Breast epithelium (tissue), 4 donors: Measurements from ENCODE around the gene WDR31. TPM values are rescaled to one million over a fixed set of nuclear protein-coding genes. Genes with fewer than 3 reads are reported as not detected.
A peak's percentile ranks its signal among the peaks of the same experiment; 100 is the strongest.
"Not testable (repeated sequence)": the region's sequence is repeated elsewhere in the genome, so short reads cannot be mapped to it uniquely, and the experiment has no call there.

ENCODE experiments used
- DNase-seq, 2 donors: peaks; one replicate each; pipeline ENCODE4 v3.0.0-alpha.2; 2019; ENCODE audit warnings: low spot score in 2 of 2
- H3K27ac ChIP-seq, 2 donors: fragments of 200-600 bp; sonication (generic) in 1 of 2; one replicate each; pipeline ENCODE4 v1.5.1; 2016 to 2019; ENCODE audit warnings: mild to moderate bottlenecking in 1 of 2
- H3K27me3 ChIP-seq, 2 donors: fragments of 200-600 bp; sonication (generic) in 1 of 2; one replicate each; pipeline versions ENCODE4 v1.5.1 to v1.6.0; 2017 to 2019; ENCODE audit warnings: control low read depth in 1 of 2, mild to moderate bottlenecking in 1 of 2
- H3K36me3 ChIP-seq: fragments of 200-600 bp; one replicate; pipeline ENCODE4 v1.5.1; 2019
- H3K4me1 ChIP-seq, 2 donors: fragments of 200-600 bp; sonication (generic); one replicate each; pipeline ENCODE4 v1.5.1; 2016 to 2019; ENCODE audit warnings: control low read depth in 1 of 2
- H3K4me3 ChIP-seq, 3 donors: fragments of 200-600 bp; sonication (generic); 1 replicate in 2 of 3; 2 replicates in 1 of 3; pipeline ENCODE4 v1.5.1; 2016 to 2019; ENCODE audit warnings: mild to moderate bottlenecking in 3 of 3, moderate library complexity in 2 of 3
- H3K9me3 ChIP-seq, 2 donors: fragments of 200-600 bp; sonication (generic) in 1 of 2; one replicate each; pipeline ENCODE4 v1.5.1; 2016 to 2019; ENCODE audit warnings: control low read depth in 1 of 2
- POLR2A ChIP-seq: fragments of 450-650 bp; IDR thresholded peaks from one replicate; pipeline ENCODE4 v1.6.1; 2016; ENCODE audit warnings: antibody characterized with exemption, mild to moderate bottlenecking, moderate library complexity
- POLR2AphosphoS5 ChIP-seq, 3 donors: sonication (generic); formaldehyde crosslinking; IDR thresholded peaks; one replicate each; pipeline ENCODE4 v1.6.1; 2017; ENCODE audit warnings: antibody characterized with exemption in 3 of 3
- intact Hi-C: fragments of 100-400 bp; cut with DNase I; formaldehyde crosslinking; loops from one replicate; pipeline ENCODE4 v1.15.1; 2023; ENCODE audit warnings: low total_unique reads
- total RNA-seq, 3 donors: library from RNA; depleted of rRNA; stranded (reverse); fragments of >200 nt; gene quantifications; one replicate each; pipeline ENCODE4 v1.1.0, GENCODE V29; 2016
- TF ChIP-seq, protein P1 (sequence below), 3 donors: fragments of 450-650 bp; IDR thresholded peaks; one replicate each; pipeline ENCODE4 v1.5.1; 2016 to 2017; ENCODE audit warnings: antibody characterized with exemption in 3 of 3, mild to moderate bottlenecking in 3 of 3, moderate library complexity in 3 of 3

WDR31 gene
- total RNA-seq, 3 donors from 2014 or later = 1.9 to 4.0 (median 3.6) TPM

- intact Hi-C loops = no loop called here
- H3K36me3 ChIP-seq = peaks cover 7% of the 10 kb centered on the region
- no peak overlapping the region for H3K27ac ChIP-seq
- no peak for TF ChIP-seq POLR2A
- TF ChIP-seq, protein P1, sequence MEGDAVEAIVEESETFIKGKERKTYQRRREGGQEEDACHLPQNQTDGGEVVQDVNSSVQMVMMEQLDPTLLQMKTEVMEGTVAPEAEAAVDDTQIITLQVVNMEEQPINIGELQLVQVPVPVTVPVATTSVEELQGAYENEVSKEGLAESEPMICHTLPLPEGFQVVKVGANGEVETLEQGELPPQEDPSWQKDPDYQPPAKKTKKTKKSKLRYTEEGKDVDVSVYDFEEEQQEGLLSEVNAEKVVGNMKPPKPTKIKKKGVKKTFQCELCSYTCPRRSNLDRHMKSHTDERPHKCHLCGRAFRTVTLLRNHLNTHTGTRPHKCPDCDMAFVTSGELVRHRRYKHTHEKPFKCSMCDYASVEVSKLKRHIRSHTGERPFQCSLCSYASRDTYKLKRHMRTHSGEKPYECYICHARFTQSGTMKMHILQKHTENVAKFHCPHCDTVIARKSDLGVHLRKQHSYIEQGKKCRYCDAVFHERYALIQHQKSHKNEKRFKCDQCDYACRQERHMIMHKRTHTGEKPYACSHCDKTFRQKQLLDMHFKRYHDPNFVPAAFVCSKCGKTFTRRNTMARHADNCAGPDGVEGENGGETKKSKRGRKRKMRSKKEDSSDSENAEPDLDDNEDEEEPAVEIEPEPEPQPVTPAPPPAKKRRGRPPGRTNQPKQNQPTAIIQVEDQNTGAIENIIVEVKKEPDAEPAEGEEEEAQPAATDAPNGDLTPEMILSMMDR (IDR thresholded peaks at IDR 0.05) = no peak
- no peak for TF ChIP-seq POLR2AphosphoS5 (IDR thresholded peaks at IDR 0.05)
- no peak for DNase-seq
- H3K9me3 ChIP-seq = no peaks in the 10 kb centered on the region
- peaks cover 0 to 4% of the 10 kb centered on the region in 2 donors for H3K4me1 ChIP-seq
- H3K4me3 ChIP-seq = no peak overlapping the region
- no peaks in the 10 kb centered on the region for H3K27me3 ChIP-seq
Observed at GRCh38 chr9:113386571-113387393, 46.7 kb upstream of the WDR31 start.

GRCh38 chr9:113381909-113382411 lies 41.9 kb upstream of the WDR31 start:
- H3K4me3 ChIP-seq = no peak overlapping the region
- H3K9me3 ChIP-seq = no peaks in the 10 kb centered on the region
- no peaks in the 10 kb centered on the region for H3K36me3 ChIP-seq
- peak overlapping the region; percentile 85 for H3K27ac ChIP-seq
- no peaks in the 10 kb centered on the region for H3K27me3 ChIP-seq
- peaks cover 0 to 4% of the 10 kb centered on the region in 2 donors for H3K4me1 ChIP-seq
- TF ChIP-seq, protein P1 (IDR thresholded peaks at IDR 0.05) = no peak
- peak in 1 of 3 donors; percentile 34 for TF ChIP-seq POLR2AphosphoS5 (IDR thresholded peaks at IDR 0.05)
- DNase-seq = peak in 1 of 2 donors; percentile 71
- intact Hi-C loops = no loop called here

DNA sequence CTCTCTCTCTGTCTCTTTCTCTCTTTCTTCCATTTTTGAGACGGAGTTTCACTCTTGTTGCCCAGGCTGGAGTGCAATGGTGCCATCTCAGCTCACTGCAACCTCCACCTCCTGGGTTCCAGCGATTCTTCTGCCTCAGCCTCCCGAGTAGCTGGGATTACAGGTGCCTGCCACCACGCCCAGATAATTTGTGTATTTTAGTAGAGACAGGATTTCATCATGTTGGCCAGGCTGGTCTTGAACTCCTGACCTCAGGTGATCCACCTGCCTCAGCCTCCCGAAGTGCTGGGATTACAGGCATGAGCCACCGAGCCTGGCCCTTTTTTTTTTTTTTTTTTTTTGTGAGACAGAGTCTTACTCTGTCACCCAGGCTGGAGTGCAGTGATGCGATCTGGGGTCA lies 41.4 kb upstream of the WDR31 start:
- H3K36me3 ChIP-seq, DNase-seq, H3K27me3 ChIP-seq, H3K4me3 ChIP-seq, intact Hi-C loops, H3K4me1 ChIP-seq, H3K9me3 ChIP-seq: not testable (repeated sequence)
- H3K27ac ChIP-seq = peak overlapping the region; percentile 85

- Histone ChIP-seq H3K4me1 (peaks cover 0 to 4% of the 10 kb centered on the region in 2 donors), H3K27ac (peak overlapping the region; percentile 85), H3K27me3 (no peaks in the 10 kb centered on the region), H3K9me3 (no peaks in the 10 kb centered on the region), H3K36me3 (no peaks in the 10 kb centered on the region), H3K4me3 (no peak overlapping the region)
- intact Hi-C loops = no loop called here
- TF ChIP-seq POLR2AphosphoS5 (IDR thresholded peaks at IDR 0.05) (no peak), POLR2A (no peak)
- TF ChIP-seq, protein P1 (IDR thresholded peaks at IDR 0.05) = no peak
- no peak for DNase-seq
Observed at GRCh38 chr9:113380869-113381378, 40.8 kb upstream of the WDR31 start.

- intact Hi-C loops, H3K36me3 ChIP-seq, H3K27me3 ChIP-seq, H3K9me3 ChIP-seq, DNase-seq, H3K4me1 ChIP-seq, H3K4me3 ChIP-seq: not testable (repeated sequence)
- H3K27ac ChIP-seq = peak overlapping the region in 1 of 2 donors; percentile 85
Observed at GRCh38 chr9:113379829-113380210, 39.7 kb upstream of the WDR31 start.

DNA sequence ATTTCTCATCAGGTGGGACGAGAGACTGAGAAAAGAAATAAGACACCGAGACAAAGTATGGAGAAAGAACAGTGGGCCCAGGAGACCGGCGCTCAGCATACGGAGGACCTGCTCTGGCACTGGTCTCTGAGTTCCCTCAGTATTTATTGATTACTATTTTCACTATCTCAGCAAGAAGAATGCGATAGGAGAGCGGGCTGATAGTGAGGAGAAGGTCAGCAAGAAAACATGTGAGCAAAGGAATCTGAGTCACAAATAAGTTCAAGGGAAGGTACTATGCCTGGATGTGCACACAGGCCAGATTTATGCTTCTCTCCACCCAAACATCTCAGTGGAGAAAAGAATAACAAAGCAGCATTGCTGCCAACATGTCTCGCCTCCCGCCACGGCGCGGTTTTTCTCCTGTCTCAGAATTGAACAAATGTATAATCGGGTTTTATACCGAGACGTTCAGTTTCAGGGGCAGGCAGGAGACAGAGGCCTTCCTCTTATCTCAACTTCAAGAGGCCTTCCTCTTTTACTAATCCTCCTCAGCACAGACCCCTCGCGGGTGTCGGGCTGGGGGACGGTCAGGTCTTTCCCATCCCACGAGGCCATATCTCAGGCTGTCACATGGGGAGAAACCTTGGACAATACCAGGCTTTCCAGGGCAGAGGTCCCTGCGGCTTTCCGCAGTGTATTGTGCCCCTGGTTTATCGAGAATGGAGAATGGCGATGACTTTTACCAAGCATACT lies 39.2 kb upstream of the WDR31 start:
- H3K9me3 ChIP-seq, H3K27me3 ChIP-seq, H3K4me3 ChIP-seq, DNase-seq, H3K27ac ChIP-seq, H3K4me1 ChIP-seq, H3K36me3 ChIP-seq, intact Hi-C loops: not testable (repeated sequence)
